T-cell (primary cell): ENCODE data around the gene TSKU. TPM values are rescaled to one million over a fixed set of nuclear protein-coding genes. Genes with fewer than 3 reads are reported as not detected.
"Not testable (repeated sequence)": the region's sequence is repeated elsewhere in the genome, so short reads cannot be mapped to it uniquely, and the experiment has no call there.

Experiments used
- ATAC-seq, 4 experiments: fragments of 200-7000 bp in 3 of 4; fragments of 150-1000 bp in 1 of 4; cut with Tn5 transposase; replicated peaks in 1 of 4; 1 replicate in 3 of 4; 2 replicates in 1 of 4; pipeline ENCODE4 v1.10.0; 2021; ENCODE audit warnings: moderate library complexity in 3 of 4, mild to moderate bottlenecking in 2 of 4, moderate number of reproducible peaks in 1 of 4
- CTCF ChIA-PET, 2 donors: fragments of 300-600 bp; sonication (Branson Sonifier 250); formaldehyde crosslinking; loops; one replicate each; lab custom pipeline; 2022; ENCODE audit warnings: antibody characterized with exemption in 2 of 2; lab: Charles Lee
- POLR2A ChIA-PET, 2 donors: fragments of 300-600 bp; sonication (Branson Sonifier 250); formaldehyde crosslinking; loops; one replicate each; lab custom pipeline; 2022; ENCODE audit warnings: antibody characterized with exemption in 2 of 2; lab: Charles Lee
- DNase-seq, 35 experiments: peaks; one replicate each; pipeline versions ENCODE4 v3.0.0 to v3.0.0-alpha.2; 2013 to 2023
- H3K27ac ChIP-seq: one replicate; pipeline ENCODE4 v1.5.1; 2013; ENCODE audit warnings: low read length
- H3K27me3 ChIP-seq, 2 experiments: replicated peaks in 1 of 2; 1 replicate in 1 of 2; 2 replicates in 1 of 2; pipeline versions ENCODE4 v1.6.1 to v1.7.0; 2013; ENCODE audit warnings: low read length in 1 of 2, mixed read lengths in 1 of 2; ENCODE audit not compliant: control insufficient read depth in 2 of 2, insufficient read depth in 2 of 2; ENCODE audit errors: extremely low read depth in 1 of 2
- H3K36me3 ChIP-seq, 2 donors: 1 replicate in 1 of 2; 2 replicates in 1 of 2; pipeline versions ENCODE4 v1.6.1 to v1.7.0; 2013; ENCODE audit warnings: low read length in 1 of 2; ENCODE audit not compliant: control insufficient read depth in 2 of 2, insufficient read depth in 1 of 2; ENCODE audit errors: extremely low read depth in 1 of 2
- H3K4me1 ChIP-seq, 2 experiments: 1 replicate in 1 of 2; 2 replicates in 1 of 2; pipeline versions ENCODE4 v1.6.1 to v1.7.0; 2013; ENCODE audit warnings: low read length in 2 of 2, mixed read lengths in 1 of 2; ENCODE audit not compliant: insufficient read depth in 2 of 2, control insufficient read depth in 1 of 2; ENCODE audit errors: extremely low read depth in 1 of 2
- H3K4me3 ChIP-seq, 2 donors: 1 replicate in 1 of 2; 2 replicates in 1 of 2; pipeline versions ENCODE4 v1.5.1 to v1.7.0; 2013; ENCODE audit warnings: mild to moderate bottlenecking in 2 of 2, low read length in 1 of 2, moderate library complexity in 1 of 2; ENCODE audit not compliant: control insufficient read depth in 1 of 2; ENCODE audit errors: extremely low read depth in 1 of 2
- H3K9me3 ChIP-seq: 2 replicates; pipeline ENCODE4 v1.7.0; 2013
- H3K27ac Mint-ChIP-seq, 2 donors: one replicate each; pipeline ENCODE4 v1.8.0; 2020 to 2021; ENCODE audit warnings: mild to moderate bottlenecking in 2 of 2, mixed read lengths in 2 of 2
- H3K27me3 Mint-ChIP-seq, 2 donors: one replicate each; pipeline ENCODE4 v1.8.0; 2021 to 2022; ENCODE audit warnings: mixed read lengths in 2 of 2
- H3K36me3 Mint-ChIP-seq: one replicate; pipeline ENCODE4 v1.8.0; 2021; ENCODE audit warnings: mixed read lengths
- H3K4me1 Mint-ChIP-seq, 3 donors: one replicate each; pipeline ENCODE4 v1.8.0; 2020 to 2022; ENCODE audit warnings: mixed read lengths in 3 of 3, mild to moderate bottlenecking in 1 of 3
- H3K4me3 Mint-ChIP-seq, 3 donors: one replicate each; pipeline ENCODE4 v1.8.0; 2020 to 2022; ENCODE audit warnings: mild to moderate bottlenecking in 3 of 3, mixed read lengths in 3 of 3, moderate library complexity in 3 of 3
- H3K9me3 Mint-ChIP-seq, 3 donors: one replicate each; pipeline ENCODE4 v1.8.0; 2020 to 2022; ENCODE audit warnings: mixed read lengths in 3 of 3
- WGBS: methylation state at CpG from one replicate; pipeline ENCODE4 v1.1.5; 2013; ENCODE audit warnings: missing lambda C conversion rate; ENCODE audit not compliant: insufficient coverage; 5-methylcytosine and 5-hydroxymethylcytosine counted together
- total RNA-seq, 35 experiments: library from RNA in 6 of 35; stranded (reverse) in 6 of 35; fragments of 120-200 nt in 1 of 35; gene quantifications; one replicate each; pipeline versions ENCODE4 v1.2.1 to v1.2.4 and lab custom pipeline; 2013 to 2026

The TSKU gene
- total RNA-seq, 5 donors from 2014 or later (not counting 1 experiment from before 2014, with no cell fraction given): 0.23 to 0.47 (median 0.32) TPM; not detected in 2

- ATAC-seq (no peak), DNase-seq (no peak)
- Histone ChIP-seq H3K27ac (no peak overlapping the region), H3K36me3 (no peaks in the 10 kb centered on the region), H3K9me3 (no peaks in the 10 kb centered on the region), H3K27me3 (peaks cover 0 to 14% of the 10 kb centered on the region in 2 experiments), H3K4me1 (peaks cover 0 to 7% of the 10 kb centered on the region in 2 experiments), H3K4me3 (no peak overlapping the region)
- POLR2A ChIA-PET: interaction anchor here in 1 of 2 donors (0.6 kb wide), 1 partner anchor 100 kb away, joined by 7 read pairs; no protein-coding TSS in a partner anchor
- Mint-ChIP-seq H3K4me1 (peaks cover 5 to 11% (median 5%) of the 10 kb centered on the region in 3 donors), H3K27ac (no peak overlapping the region), H3K9me3 (peaks cover 0 to 10% (median 8%) of the 10 kb centered on the region in 3 donors), H3K4me3 (no peak overlapping the region), H3K27me3 (peaks cover 4 to 13% of the 10 kb centered on the region in 2 donors), H3K36me3 (no peaks in the 10 kb centered on the region)
- 93% methylated on average over 4 of the region's 4 CpGs for WGBS
- CTCF ChIA-PET: interaction anchor here (0.7 to 1.8 kb wide), 4 partner anchors 9 to 467 kb away, joined by 3 to 10 read pairs (median 5); no protein-coding TSS in a partner anchor
These were observed 28.1 kb downstream of the TSKU start for GRCh38 chr11:76811259-76811658.

DNA sequence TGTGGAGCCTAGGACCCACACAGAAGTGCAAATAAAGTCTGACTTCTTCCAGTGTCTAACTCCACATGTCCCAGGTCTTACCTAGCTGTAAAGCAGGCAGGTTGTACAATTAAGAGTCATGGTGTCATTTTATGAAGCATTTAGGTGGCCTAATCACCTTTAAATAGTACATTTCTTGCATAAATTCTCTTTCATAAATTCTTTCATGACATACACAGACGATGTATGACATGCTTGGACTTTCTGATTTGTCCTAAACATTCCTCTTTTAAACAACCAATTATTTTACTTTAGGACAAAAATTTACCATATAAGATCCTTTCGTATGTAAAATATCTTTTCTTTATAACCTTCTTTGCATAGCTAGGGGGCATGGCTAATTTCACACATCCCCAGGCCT, 31.3 kb downstream of the TSKU start:
- H3K9me3 ChIP-seq: no peaks in the 10 kb centered on the region
- Mint-ChIP-seq H3K27me3 (peaks cover 8% of the 10 kb centered on the region in 2 donors), H3K4me1 (peaks cover 5% of the 10 kb centered on the region in 3 donors), H3K36me3 (no peaks in the 10 kb centered on the region), H3K9me3 (peaks cover 0 to 21% (median 11%) of the 10 kb centered on the region in 3 donors), H3K4me3 (no peak overlapping the region), H3K27ac (no peak overlapping the region)
- POLR2A ChIA-PET: no interaction called here
- H3K4me3 ChIP-seq: no peak overlapping the region
- peaks cover 0 to 4% of the 10 kb centered on the region in 2 experiments for H3K27me3 ChIP-seq
- DNase-seq (no peak), ATAC-seq (no peak)
- no peak overlapping the region for H3K27ac ChIP-seq
- CTCF ChIA-PET: no interaction called here
- H3K36me3 ChIP-seq: no peaks in the 10 kb centered on the region
- WGBS: 100% methylated on average over 2 of the region's 2 CpGs
- H3K4me1 ChIP-seq: no peaks in the 10 kb centered on the region

GRCh38 chr11:76815678-76816077, 32.5 kb downstream of the TSKU start:
- H3K27me3 ChIP-seq, H3K4me1 ChIP-seq, H3K9me3 ChIP-seq, POLR2A ChIA-PET, H3K4me3 Mint-ChIP-seq, H3K36me3 Mint-ChIP-seq, H3K27ac ChIP-seq, H3K36me3 ChIP-seq, CTCF ChIA-PET, H3K4me1 Mint-ChIP-seq, H3K27ac Mint-ChIP-seq, DNase-seq, H3K4me3 ChIP-seq, ATAC-seq: not testable (repeated sequence)
- 91% methylated on average over 5 of the region's 7 CpGs for WGBS
- peaks cover 0 to 21% (median 11%) of the 10 kb centered on the region in 3 donors for H3K9me3 Mint-ChIP-seq
- peaks cover 11 to 12% of the 10 kb centered on the region in 2 donors for H3K27me3 Mint-ChIP-seq

- peaks cover 0 to 7% of the 10 kb centered on the region in 2 experiments for H3K27me3 ChIP-seq
- H3K9me3 ChIP-seq: no peaks in the 10 kb centered on the region
- ChIA-PET POLR2A (no interaction called here), CTCF (interaction anchor here (0.7 to 0.8 kb wide), 2 partner anchors 8 to 31 kb away, joined by 3 read pairs; no protein-coding TSS in a partner anchor)
- Mint-ChIP-seq H3K4me3 (no peak overlapping the region), H3K27me3 (peaks cover 10 to 11% of the 10 kb centered on the region in 2 donors), H3K36me3 (no peaks in the 10 kb centered on the region), H3K9me3 (peaks cover 0 to 21% (median 11%) of the 10 kb centered on the region in 3 donors), H3K4me1 (peaks cover 2 to 10% (median 7%) of the 10 kb centered on the region in 3 donors), H3K27ac (no peak overlapping the region)
- no CpG with 5 or more reads among the region's 1 CpG for WGBS
- ATAC-seq (no peak), DNase-seq (no peak)
- no peaks in the 10 kb centered on the region for H3K36me3 ChIP-seq
- H3K4me1 ChIP-seq: no peaks in the 10 kb centered on the region
- no peak overlapping the region for H3K27ac ChIP-seq
- no peak overlapping the region for H3K4me3 ChIP-seq
These were observed 37.0 kb downstream of the TSKU start for GRCh38 chr11:76820184-76820566.

GRCh38 chr11:76821396-76821795, 38.2 kb downstream of the TSKU start:
- H3K4me1 ChIP-seq, POLR2A ChIA-PET, H3K27me3 Mint-ChIP-seq, H3K9me3 Mint-ChIP-seq, H3K27me3 ChIP-seq, H3K4me3 Mint-ChIP-seq, H3K4me3 ChIP-seq, H3K27ac ChIP-seq, CTCF ChIA-PET, H3K27ac Mint-ChIP-seq, H3K36me3 ChIP-seq, H3K36me3 Mint-ChIP-seq, ATAC-seq, DNase-seq, H3K9me3 ChIP-seq: not testable (repeated sequence)
- H3K4me1 Mint-ChIP-seq: peaks cover 2 to 18% (median 9%) of the 10 kb centered on the region in 3 donors
- 92% methylated on average over 8 of the region's 29 CpGs for WGBS

- ATAC-seq (no peak), DNase-seq (no peak)
- no peaks in the 10 kb centered on the region for H3K9me3 Mint-ChIP-seq
- no CpG with 5 or more reads among the region's 1 CpG for WGBS
- H3K9me3 ChIP-seq: no peaks in the 10 kb centered on the region
- H3K27ac ChIP-seq: no peak overlapping the region
- no peaks in the 10 kb centered on the region for H3K36me3 Mint-ChIP-seq
- H3K36me3 ChIP-seq: no peaks in the 10 kb centered on the region
- H3K4me3 ChIP-seq: no peak overlapping the region
- H3K4me1 ChIP-seq: no peaks in the 10 kb centered on the region
- H3K27ac Mint-ChIP-seq: no peak overlapping the region
- peaks cover 0 to 7% of the 10 kb centered on the region in 2 experiments for H3K27me3 ChIP-seq
- ChIA-PET CTCF (interaction anchor here in 1 of 2 donors (0.6 kb wide), 1 partner anchor 488 kb away, joined by 6 read pairs; no protein-coding TSS in a partner anchor), POLR2A (interaction anchor here in 1 of 2 donors (0.6 kb wide), 1 partner anchor 13 kb away, joined by 3 read pairs; no protein-coding TSS in a partner anchor)
- peaks cover 5 to 6% of the 10 kb centered on the region in 2 donors for H3K27me3 Mint-ChIP-seq
- H3K4me1 Mint-ChIP-seq: peaks cover 2 to 18% (median 9%) of the 10 kb centered on the region in 3 donors
- no peak overlapping the region for H3K4me3 Mint-ChIP-seq
These were observed 39.2 kb downstream of the TSKU start for GRCh38 chr11:76822406-76822805.
